SH-SY5Y (cell line): ENCODE results near the gene EN2.

Source experiments
- GATA2 ChIP-seq: IDR thresholded peaks from 2 replicates; pipeline ENCODE4 v1.6.1; 2011; ENCODE audit warnings: mild to moderate bottlenecking, low read depth, low read length
- GATA3 ChIP-seq: IDR thresholded peaks from 2 replicates; pipeline ENCODE4 v1.6.1; 2011; ENCODE audit warnings: low read depth, mild to moderate bottlenecking, low read length, moderate library complexity

- TF ChIP-seq GATA2 (no peak), GATA3 (no peak)
Measured at GRCh38 chr7:155458878-155459699, 1.2 kb downstream of the EN2 start.
